Measurements from ENCODE around the gene ZBTB3.

Gene ZBTB3

DNA sequence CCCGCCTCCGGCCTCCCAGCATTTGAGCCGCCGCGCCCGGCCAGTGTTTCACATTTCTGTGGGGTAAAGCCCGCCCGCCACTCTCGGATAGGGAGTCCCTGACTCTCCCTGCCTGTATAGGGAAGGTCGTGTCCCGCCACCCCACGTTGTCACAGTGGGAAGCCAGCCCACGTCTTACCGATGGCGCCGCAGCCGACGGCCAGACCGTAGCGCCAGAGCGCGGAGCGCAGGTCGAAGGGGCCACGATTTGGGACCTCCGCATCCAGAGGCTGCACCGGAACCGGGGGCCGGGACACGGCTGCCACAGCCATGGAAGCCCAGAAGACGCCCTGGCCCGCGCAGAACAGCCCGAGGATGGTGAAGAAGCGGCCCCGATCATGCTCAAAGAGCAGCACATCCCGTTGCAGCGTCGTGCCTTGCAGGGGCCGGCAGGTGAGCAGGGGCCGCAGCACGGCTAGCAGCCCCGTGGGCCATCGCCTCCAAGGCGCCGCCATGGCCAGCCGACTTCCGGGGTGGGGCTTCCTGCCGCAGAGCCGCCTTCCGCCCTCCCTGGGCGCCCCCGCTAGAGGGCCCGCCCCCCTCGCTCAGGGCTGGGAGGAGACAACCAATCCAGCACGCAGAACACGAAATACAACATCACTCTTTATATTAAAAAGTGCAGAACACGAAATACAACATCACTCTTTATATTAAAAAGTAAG lies 37.7 kb upstream of the ZBTB3 start, which contains the start of gene TMEM223:
Gene TMEM223 (minus strand): TSS at position 506 of the 701 bp plus-strand sequence. CDS start 12 bp downstream, at position 494.
- TF ChIP-seq, protein P1, sequence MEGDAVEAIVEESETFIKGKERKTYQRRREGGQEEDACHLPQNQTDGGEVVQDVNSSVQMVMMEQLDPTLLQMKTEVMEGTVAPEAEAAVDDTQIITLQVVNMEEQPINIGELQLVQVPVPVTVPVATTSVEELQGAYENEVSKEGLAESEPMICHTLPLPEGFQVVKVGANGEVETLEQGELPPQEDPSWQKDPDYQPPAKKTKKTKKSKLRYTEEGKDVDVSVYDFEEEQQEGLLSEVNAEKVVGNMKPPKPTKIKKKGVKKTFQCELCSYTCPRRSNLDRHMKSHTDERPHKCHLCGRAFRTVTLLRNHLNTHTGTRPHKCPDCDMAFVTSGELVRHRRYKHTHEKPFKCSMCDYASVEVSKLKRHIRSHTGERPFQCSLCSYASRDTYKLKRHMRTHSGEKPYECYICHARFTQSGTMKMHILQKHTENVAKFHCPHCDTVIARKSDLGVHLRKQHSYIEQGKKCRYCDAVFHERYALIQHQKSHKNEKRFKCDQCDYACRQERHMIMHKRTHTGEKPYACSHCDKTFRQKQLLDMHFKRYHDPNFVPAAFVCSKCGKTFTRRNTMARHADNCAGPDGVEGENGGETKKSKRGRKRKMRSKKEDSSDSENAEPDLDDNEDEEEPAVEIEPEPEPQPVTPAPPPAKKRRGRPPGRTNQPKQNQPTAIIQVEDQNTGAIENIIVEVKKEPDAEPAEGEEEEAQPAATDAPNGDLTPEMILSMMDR (IDR thresholded peaks at IDR 0.05; ENCODE audit: low read depth, low read length) = no peak
- peak within 1 kb of the TSS; percentile 83 for H3K4me3 ChIP-seq (ENCODE audit: low read depth, low read length)

DNA sequence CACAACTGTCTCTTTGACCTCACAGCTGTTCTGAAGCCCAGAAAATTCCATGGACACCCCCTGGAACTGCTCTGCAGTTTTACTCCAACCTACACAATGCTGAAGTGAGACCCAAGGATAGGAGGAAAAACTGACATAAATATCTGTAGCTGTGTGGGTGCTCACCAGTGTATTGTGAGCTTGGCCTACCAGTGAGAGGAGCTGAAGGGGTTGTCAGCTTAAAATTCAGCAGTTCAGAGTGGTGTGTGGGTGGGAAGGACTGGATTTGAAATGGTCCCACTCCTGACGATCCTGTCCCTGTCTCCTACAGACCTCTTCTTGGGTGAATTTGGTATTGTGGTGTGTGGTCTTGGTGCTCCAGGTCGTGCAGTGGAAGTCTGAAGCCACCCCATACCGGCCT lies 35.6 kb upstream of the ZBTB3 start:
- TF ChIP-seq, protein P1 (IDR thresholded peaks at IDR 0.05; ENCODE audit: low read depth, low read length) = no peak
- no peak overlapping the region for H3K4me3 ChIP-seq (ENCODE audit: low read depth, low read length)

DNA sequence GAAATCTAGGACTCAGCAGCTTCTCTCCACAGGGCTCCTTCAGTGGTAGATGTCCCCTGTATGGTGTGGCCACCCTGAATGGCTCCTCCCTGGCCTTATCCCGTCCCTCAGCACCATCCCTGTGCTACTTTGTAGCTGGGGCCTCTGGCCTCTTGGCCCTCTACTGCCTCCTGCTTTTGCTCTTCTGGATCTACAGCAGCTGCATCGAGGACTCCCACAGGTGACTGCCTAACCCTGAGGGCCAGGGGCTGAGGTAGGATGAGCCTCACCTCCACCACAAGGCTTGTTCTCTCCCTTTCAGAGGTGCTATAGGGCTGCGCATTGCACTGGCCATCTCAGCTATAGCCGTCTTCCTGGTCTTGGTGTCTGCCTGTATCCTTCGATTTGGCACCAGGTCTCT lies 35.0 kb upstream of the ZBTB3 start:
- H3K4me3 ChIP-seq (ENCODE audit: low read depth, low read length) = no peak overlapping the region

DNA sequence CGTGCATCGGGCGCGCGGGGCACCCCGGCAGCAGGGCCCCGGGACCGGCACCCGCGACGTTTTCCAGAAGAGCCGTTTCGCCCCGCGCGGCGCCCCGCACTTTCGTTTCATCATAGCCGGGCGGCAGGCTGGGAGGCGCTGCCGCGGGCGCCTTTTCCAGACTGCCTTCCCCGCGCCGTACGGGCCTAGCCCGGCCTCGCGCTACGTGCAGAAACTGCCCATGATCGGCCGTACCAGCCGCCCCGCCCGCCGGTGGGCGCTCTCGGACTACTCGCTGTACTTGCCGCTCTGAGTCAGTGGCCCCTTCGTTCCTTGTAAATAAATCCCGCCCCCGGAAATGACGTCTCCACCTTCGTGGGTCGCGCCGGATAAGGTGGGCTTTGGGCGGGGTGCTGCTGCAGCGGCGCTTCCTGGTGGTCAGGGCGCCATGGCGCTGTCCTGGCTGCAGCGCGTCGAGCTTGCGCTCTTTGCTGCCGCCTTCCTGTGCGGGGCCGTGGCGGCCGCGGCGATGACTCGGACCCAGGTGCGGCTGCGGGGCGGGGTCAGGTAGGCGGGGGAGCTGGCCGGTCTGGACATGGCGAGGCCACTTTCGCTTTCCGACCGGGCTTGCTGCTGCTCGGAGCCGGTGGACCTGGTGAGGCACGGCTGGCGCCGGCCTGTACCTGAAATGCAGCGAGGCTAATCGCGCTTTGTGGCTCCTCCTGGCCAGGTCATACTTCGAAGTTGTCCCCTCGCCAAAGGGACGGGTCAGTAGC lies 33.2 kb upstream of the ZBTB3 start, which contains the start of gene TMEM179B:
Gene TMEM179B (plus strand): TSS at position 398 of the 755 bp plus-strand sequence. CDS start 30 bp downstream, at position 428.
- TF ChIP-seq, protein P1 (IDR thresholded peaks at IDR 0.05; ENCODE audit: low read depth, low read length) = peak; percentile 82
- peak within 1 kb of the TSS; percentile 76 for H3K4me3 ChIP-seq (ENCODE audit: low read depth, low read length)

More for the DNA sequence above, 35.0 kb upstream of the ZBTB3 start:
- TF ChIP-seq, protein P1 (IDR thresholded peaks at IDR 0.05; ENCODE audit: low read depth, low read length) = no peak

DNA sequence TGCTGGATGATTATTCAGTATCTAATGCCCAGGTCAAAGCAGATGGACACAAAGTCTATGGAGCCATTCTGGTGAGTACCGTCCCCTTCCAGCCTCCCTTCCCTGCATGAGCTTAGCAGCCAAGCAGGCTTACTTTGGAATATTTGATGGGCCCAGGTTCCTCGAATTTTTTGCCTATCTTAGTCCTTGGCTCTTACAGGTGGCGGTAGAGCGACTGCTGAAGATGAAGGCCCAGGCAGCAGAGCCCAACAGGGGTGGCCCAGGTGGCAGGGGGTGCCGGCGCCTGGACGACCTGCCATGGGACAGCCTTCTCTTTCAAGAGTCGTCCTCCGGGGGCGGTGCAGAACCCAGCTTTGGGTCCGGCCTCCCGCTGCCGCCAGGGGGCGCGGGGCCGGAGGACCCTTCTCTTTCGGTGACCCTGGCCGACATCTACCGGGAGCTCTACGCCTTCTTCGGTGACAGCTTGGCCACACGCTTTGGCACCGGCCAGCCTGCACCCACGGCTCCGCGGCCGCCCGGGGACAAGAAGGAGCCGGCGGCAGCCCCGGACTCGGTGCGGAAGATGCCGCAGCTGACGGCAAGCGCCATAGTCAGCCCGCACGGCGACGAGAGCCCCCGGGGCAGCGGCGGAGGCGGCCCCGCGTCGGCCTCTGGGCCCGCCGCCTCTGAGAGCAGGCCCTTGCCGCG lies 32.5 kb upstream of the ZBTB3 start:
- H3K4me3 ChIP-seq (ENCODE audit: low read depth, low read length) = peak overlapping the region; percentile 76
- TF ChIP-seq, protein P1 (IDR thresholded peaks at IDR 0.05; ENCODE audit: low read depth, low read length) = peak; percentile 97

DNA sequence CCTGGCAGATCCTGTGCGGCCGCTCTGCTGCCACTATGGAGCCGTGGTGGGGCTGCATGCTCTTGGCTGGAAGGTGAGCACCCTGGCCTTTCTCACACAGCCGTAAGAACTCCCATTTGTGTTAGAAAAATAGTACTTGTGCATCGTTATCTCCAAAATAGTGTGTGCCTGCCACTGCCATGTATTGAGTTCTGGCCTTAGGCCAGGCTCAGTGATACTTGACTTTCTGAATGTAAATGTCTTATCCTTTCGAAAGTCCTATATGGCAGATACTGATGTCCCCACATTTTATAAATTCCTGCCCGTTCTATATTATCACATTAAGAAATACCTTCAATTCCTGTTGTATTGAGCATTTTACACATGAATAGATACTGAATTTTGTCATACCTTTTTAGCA lies 28.8 kb upstream of the ZBTB3 start:
- no peak overlapping the region for H3K4me3 ChIP-seq (ENCODE audit: low read depth, low read length)
- TF ChIP-seq, protein P1 (IDR thresholded peaks at IDR 0.05; ENCODE audit: low read depth, low read length) = no peak

Data from WI38 (cell line).